Measurements from ENCODE around the gene TNRC6C.
"Not testable (repeated sequence)": the region's sequence is repeated elsewhere in the genome, so short reads cannot be mapped to it uniquely, and the experiment has no call there.

The TNRC6C gene

GRCh38 chr17:77933777-77934398 is 24.6 kb upstream of the TNRC6C start:
- DNase-seq, result no peak

GRCh38 chr17:77935121-77935571 is 23.4 kb upstream of the TNRC6C start:
- no peak for DNase-seq

GRCh38 chr17:77935744-77936143 is 22.8 kb upstream of the TNRC6C start:
- DNase-seq, result not testable (repeated sequence)

- no peak for DNase-seq
Measured at GRCh38 chr17:77936881-77937280, 21.6 kb upstream of the TNRC6C start.

GRCh38 chr17:77941004-77941403 is 17.5 kb upstream of the TNRC6C start:
- no peak for DNase-seq

GRCh38 chr17:77942112-77942988 is 16.2 kb upstream of the TNRC6C start:
- no peak for DNase-seq

- no peak for DNase-seq
Measured at GRCh38 chr17:77943971-77944370, 14.5 kb upstream of the TNRC6C start.

- DNase-seq, result no peak
Measured at GRCh38 chr17:77944390-77945222, 13.9 kb upstream of the TNRC6C start.

GRCh38 chr17:77946900-77947645 is 11.4 kb upstream of the TNRC6C start:
- no peak for DNase-seq

- DNase-seq, result no peak
Measured at GRCh38 chr17:77948690-77949114, 9.8 kb upstream of the TNRC6C start.

- DNase-seq, result no peak
Measured at GRCh38 chr17:77951123-77951522, 7.4 kb upstream of the TNRC6C start.

- no peak for DNase-seq
Measured at GRCh38 chr17:77952368-77952767, 6.1 kb upstream of the TNRC6C start.

GRCh38 chr17:77957235-77957856 is 1.2 kb upstream of the TNRC6C start:
- no peak for DNase-seq

GRCh38 chr17:77958716-77959125 is 218 bp downstream of the TNRC6C start:
- no peak for DNase-seq

GRCh38 chr17:77959126-77959925 is 823 bp downstream of the TNRC6C start:
- no peak for DNase-seq

- no peak for DNase-seq
Measured at GRCh38 chr17:77959926-77960521, 1.5 kb downstream of the TNRC6C start.

GRCh38 chr17:77961741-77962140 is 3.2 kb downstream of the TNRC6C start:
- no peak for DNase-seq

GRCh38 chr17:77962348-77962747 is 3.8 kb downstream of the TNRC6C start:
- no peak for DNase-seq

GRCh38 chr17:77963441-77963840 is 4.9 kb downstream of the TNRC6C start:
- no peak for DNase-seq

GRCh38 chr17:77965352-77965751 is 6.8 kb downstream of the TNRC6C start:
- DNase-seq, result no peak

- DNase-seq, result no peak
Measured at GRCh38 chr17:77966476-77966875, 8.0 kb downstream of the TNRC6C start.
